Panc1 (cell line): ENCODE results near the gene ZNF549. TPM values are rescaled to one million over a fixed set of nuclear protein-coding genes. Genes with fewer than 3 reads are reported as not detected.

Source experiments
- ATAC-seq: fragments of 200-7000 bp; cut with Tn5 transposase; 2 replicates; pipeline ENCODE4 v1.9.1; 2020; ENCODE audit warnings: mild to moderate bottlenecking, moderate library complexity
- BruUV-seq: library from RNA; stranded (reverse); fragments of 400-500 nt; replicated peaks from 2 replicates; lab custom pipeline; 2021; lab: Mats Ljungman, UMichigan
- CTCF ChIA-PET: fragments of 300-600 bp; sonication (Branson Sonifier 250); formaldehyde crosslinking; loops from one replicate; lab custom pipeline; 2022; ENCODE audit warnings: antibody characterized with exemption; lab: Charles Lee
- POLR2A ChIA-PET: fragments of 300-600 bp; sonication (Branson Sonifier 250); formaldehyde crosslinking; loops from one replicate; lab custom pipeline; 2022; ENCODE audit warnings: antibody characterized with exemption; lab: Charles Lee
- DNase-seq: peaks from one replicate; pipeline ENCODE4 v3.0.0-alpha.2; 2010; ENCODE audit warnings: low read depth, low spot score
- H3K27ac ChIP-seq: 2 replicates; pipeline ENCODE4 v1.5.1; 2011; ENCODE audit warnings: mild to moderate bottlenecking, low read length, inconsistent platforms
- H3K27me3 ChIP-seq: fragments of 200-500 bp; sonication (Bioruptor generic); 2 replicates; pipeline ENCODE4 v1.6.0; 2014; ENCODE audit warnings: low read length, inconsistent platforms; ENCODE audit not compliant: control insufficient read depth, insufficient read depth
- H3K36me3 ChIP-seq: fragments of 200-500 bp; sonication (Bioruptor generic); 2 replicates; pipeline ENCODE4 v1.5.1; 2014; ENCODE audit warnings: inconsistent platforms, mild to moderate bottlenecking, low read length, moderate library complexity; ENCODE audit not compliant: control insufficient read depth, insufficient read depth
- H3K4me1 ChIP-seq: 2 replicates; pipeline ENCODE4 v1.5.1; 2011; ENCODE audit warnings: inconsistent platforms, mild to moderate bottlenecking, low read length, moderate library complexity; ENCODE audit not compliant: control insufficient read depth, insufficient read depth
- H3K4me3 ChIP-seq, 2 experiments: 2 replicates each; pipeline ENCODE4 v1.5.1; 2011 to 2012; ENCODE audit warnings: low read depth in 2 of 2, low read length in 2 of 2, mild to moderate bottlenecking in 2 of 2, inconsistent platforms in 1 of 2, moderate library complexity in 1 of 2
- H3K9me3 ChIP-seq: fragments of 200-500 bp; sonication (Bioruptor generic); 2 replicates; pipeline ENCODE4 v1.5.1; 2014; ENCODE audit warnings: low read depth, mild to moderate bottlenecking, inconsistent platforms, low read length, moderate library complexity; ENCODE audit not compliant: control insufficient read depth, insufficient read depth
- CTCF ChIP-seq: fragments of 450-650 bp; IDR thresholded peaks from 2 replicates; pipeline ENCODE4 v1.5.1; 2017; ENCODE audit warnings: mild to moderate bottlenecking
- POLR2AphosphoS5 ChIP-seq: IDR thresholded peaks from 2 replicates; pipeline ENCODE4 v1.6.1; 2012; ENCODE audit warnings: mild to moderate bottlenecking, low read depth, low read length, moderate library complexity
- REST ChIP-seq, 2 experiments: IDR thresholded peaks; 2 replicates each; pipeline ENCODE4 v1.6.1; 2011 to 2012; ENCODE audit warnings: low read depth in 2 of 2, control low read depth in 1 of 2, low read length in 1 of 2, mild to moderate bottlenecking in 1 of 2, moderate library complexity in 1 of 2; ENCODE audit not compliant: insufficient read depth in 1 of 2
- SIN3A ChIP-seq: IDR thresholded peaks from 2 replicates; pipeline ENCODE4 v1.6.1; 2012; ENCODE audit warnings: low read depth, mild to moderate bottlenecking, low read length, moderate library complexity, borderline replicate concordance; ENCODE audit not compliant: insufficient read depth
- TCF7L2 ChIP-seq: IDR thresholded peaks from 2 replicates; pipeline ENCODE4 v1.6.1; 2011; ENCODE audit warnings: mild to moderate bottlenecking, low read depth, low read length, inconsistent platforms
- in situ Hi-C: cut with HindIII; loops from 2 replicates; pipeline ENCODE4 v1.10.0; 2016; ENCODE audit warnings: low sequenced_read_pairs, low pct_unique_long_range_greater_than_20kb
- intact Hi-C: fragments of 100-400 bp; cut with micrococcal nuclease; formaldehyde crosslinking; loops from one replicate; pipeline ENCODE4 v1.10.0; 2022; ENCODE audit not compliant: unreplicated experiment
- total RNA-seq: library from RNA; stranded (reverse); gene quantifications from one replicate; pipeline ENCODE4 v1.2.1, GENCODE V29; 2021; ENCODE audit not compliant: unreplicated experiment

The ZNF549 gene
- total RNA-seq, 1 experiment from 2014 or later, result not detected

GRCh38 chr19:57578487-57579205 is 51.5 kb downstream of the ZNF549 start, which contains the start of gene ZNF416:
Gene ZNF416, minus strand, starts transcription at chr19:57578911. Its CDS starts 207 bp downstream, at chr19:57578704.
- H3K4me3 ChIP-seq, result peak within 1 kb of the TSS; percentile 76 to 84
- TF ChIP-seq SIN3A (no peak), CTCF (no peak; the same call in 1 of the 2 replicates), REST (IDR thresholded peaks at IDR 0.05; ENCODE audit: insufficient read depth in 1 of 2, low read depth in 2 of 2, low read length in 1 of 2) (peak in 1 of 2 experiments; percentile 54; a peak in 1 of 4 replicates), POLR2AphosphoS5 (peak; percentile 61), TCF7L2 (peak; percentile 35; the same call in 1 of the 2 replicates)
- no peaks in the 10 kb centered on the region for H3K36me3 ChIP-seq
- DNase-seq, result peak; percentile 99
- ATAC-seq, result peak; percentile 97
- ChIA-PET POLR2A (no interaction called here), CTCF (no interaction called here)
- in situ Hi-C loops (no loop called here), intact Hi-C loops (no loop called here)
- peaks cover 48% of the 10 kb centered on the region for H3K9me3 ChIP-seq
- peak within 1 kb of the TSS; percentile 85 for H3K27ac ChIP-seq
- BruUV-seq, result no TSS peak
- H3K27me3 ChIP-seq, result no peaks in the 10 kb centered on the region
- peaks cover 6% of the 10 kb centered on the region; the same call in 1 of the 2 replicates for H3K4me1 ChIP-seq

GRCh38 chr19:57583104-57583520 is 56.0 kb downstream of the ZNF549 start:
- no TSS peak for BruUV-seq
- Histone ChIP-seq H3K36me3 (no peaks in the 10 kb centered on the region), H3K4me1 (peaks cover 4% of the 10 kb centered on the region; the same call in 1 of the 2 replicates), H3K27me3 (no peaks in the 10 kb centered on the region), H3K9me3 (peaks cover 4% of the 10 kb centered on the region; the same call in 1 of the 2 replicates), H3K27ac (no peak overlapping the region), H3K4me3 (no peak overlapping the region)
- POLR2A ChIA-PET, result no interaction called here
- ATAC-seq, result no peak
- CTCF ChIA-PET, result no interaction called here
- no peak for DNase-seq
- no peak for TF ChIP-seq REST (IDR thresholded peaks at IDR 0.05; ENCODE audit: insufficient read depth in 1 of 2, low read depth in 2 of 2, low read length in 1 of 2)
- no peak for TF ChIP-seq CTCF
- no peak for TF ChIP-seq SIN3A
- TF ChIP-seq POLR2AphosphoS5, result no peak
- TF ChIP-seq TCF7L2, result no peak
- in situ Hi-C loops, result no loop called here
- intact Hi-C loops, result no loop called here
